GM19467 (cell line): Measurements from ENCODE around the gene CACHD1.

Experiments used
- ATAC-seq: cut with Tn5 transposase; IDR thresholded peaks from one replicate; pipeline ENCODE4 v1.9.1; 2021; ENCODE audit warnings: mild to moderate bottlenecking, moderate library complexity; ENCODE audit not compliant: unreplicated experiment

CACHD1 gene

DNA sequence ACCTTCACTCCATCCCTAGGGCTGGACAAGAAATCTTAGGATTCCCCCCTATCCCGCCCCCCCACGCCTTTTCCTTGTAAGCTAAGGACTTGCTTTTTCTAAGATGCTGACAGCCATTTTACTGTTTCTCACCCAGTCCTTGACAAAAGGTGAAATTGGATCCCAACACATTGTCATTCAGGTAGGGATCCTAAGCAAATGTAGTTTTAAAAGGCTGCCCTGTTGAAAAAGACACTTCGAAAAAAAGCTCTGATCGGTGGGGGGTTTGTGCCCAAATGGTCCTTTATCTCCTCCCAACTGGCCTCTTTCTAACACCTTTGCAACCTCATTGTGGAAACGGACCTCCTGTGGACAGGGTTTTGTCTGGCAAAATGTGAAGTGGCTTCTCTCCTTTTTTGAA lies 2.9 kb downstream of the CACHD1 start:
- no peak for ATAC-seq

DNA sequence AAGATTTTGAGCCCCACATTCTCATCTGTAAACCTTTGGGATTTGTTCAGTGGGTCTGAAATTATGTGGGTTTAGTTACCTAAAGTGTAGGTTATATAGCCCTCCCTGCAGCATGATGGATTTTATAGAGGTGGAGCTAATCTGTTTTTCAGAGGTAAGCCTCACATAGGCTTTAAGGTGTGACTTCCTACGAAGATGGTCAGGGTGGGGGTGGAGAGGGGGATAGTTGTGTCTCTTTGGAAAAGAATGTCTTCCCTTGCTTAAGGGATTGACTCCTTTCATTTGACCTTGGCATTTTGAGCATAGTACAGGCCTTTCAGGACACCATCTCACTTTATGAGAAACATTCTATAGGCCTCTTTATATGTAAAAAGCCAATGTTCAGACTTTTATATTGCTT lies 3.4 kb downstream of the CACHD1 start:
- no peak for ATAC-seq

DNA sequence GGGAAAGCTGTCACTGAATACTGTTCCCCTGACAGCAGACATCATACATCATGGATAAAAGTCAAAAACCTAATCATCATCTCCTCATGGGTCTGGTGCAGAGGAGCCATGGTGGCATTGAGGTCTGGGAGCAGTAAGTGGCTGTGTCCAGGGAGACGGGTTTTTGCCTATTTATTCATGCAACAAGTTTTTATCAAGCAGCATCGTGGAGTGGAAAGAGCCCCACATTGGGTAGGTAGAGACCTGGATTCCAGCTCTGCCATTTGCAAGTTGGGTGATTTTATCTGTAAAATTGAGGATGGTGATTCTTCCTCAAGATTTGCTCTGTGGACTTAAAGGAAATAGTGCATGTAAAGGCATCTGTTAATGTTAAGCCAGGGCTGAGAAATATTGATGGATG lies 4.2 kb downstream of the CACHD1 start:
- no peak for ATAC-seq

DNA sequence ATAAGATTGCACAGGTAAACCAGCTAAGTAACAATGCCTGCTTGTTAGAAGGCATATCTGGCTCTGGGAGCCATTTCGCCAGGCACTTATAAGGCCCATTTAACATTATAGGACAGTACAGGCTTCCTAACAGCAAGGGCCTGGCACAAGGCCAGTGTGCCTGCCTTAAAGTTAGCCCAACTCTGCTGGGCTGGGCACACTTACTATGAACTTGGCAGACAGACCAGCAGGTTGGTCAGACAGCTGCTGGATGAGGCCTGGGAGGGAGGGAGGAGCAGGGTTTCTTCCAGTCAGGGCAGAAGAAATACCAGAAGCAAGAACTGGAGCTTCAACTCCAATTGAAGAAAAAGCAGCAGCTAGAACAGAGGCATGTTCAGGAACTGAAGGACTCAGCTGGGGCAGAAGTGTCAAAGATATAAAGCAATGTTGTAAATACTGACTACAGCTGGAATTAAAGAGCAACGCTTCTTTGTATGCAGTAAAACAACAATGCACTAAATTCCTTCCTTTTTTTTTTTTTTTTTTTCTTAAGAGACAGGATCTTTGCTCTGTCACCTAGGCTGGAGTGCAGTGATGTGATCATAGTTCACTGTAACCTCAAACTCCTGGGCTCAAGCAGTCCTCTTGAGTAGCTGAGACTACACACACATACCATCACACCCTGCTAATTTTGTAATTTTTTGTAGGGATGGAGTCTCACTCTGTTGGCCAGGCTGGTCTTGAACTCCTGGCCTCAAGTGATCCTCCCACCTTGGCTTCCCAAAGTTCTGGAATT lies 4.9 kb downstream of the CACHD1 start:
- ATAC-seq = no peak

DNA sequence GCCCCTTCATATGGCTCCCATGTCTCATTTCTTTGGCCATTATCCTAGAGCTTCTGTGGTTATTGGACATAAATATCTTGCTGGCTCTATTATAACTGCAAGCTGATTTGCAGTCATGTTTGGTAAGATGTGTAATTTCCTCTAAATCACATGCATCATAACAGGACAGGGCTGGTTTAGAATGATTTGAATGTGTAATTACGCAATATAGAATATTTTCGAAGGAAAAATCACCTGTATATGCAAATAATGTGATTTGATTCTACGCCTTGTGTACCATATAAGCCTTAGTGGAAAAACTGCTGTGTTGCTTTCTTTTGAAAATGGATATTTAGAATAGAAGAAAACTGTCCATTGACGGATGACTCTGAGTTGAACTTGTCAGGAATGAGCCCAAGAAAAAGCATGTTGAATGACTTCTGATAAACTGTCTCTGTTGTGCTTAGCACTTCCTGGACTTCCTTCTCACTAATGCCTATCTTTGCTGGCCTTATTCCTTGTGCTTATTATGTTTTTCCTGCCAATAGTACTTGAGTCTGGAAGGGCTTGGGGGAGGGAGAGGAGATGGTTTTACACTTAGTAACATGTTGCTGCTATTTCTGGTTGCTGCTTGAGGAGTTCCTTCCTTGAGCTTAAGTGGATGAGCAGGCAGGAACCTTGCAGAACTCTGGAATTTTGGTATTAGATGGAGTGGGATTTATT lies 6.5 kb downstream of the CACHD1 start:
- no peak for ATAC-seq

DNA sequence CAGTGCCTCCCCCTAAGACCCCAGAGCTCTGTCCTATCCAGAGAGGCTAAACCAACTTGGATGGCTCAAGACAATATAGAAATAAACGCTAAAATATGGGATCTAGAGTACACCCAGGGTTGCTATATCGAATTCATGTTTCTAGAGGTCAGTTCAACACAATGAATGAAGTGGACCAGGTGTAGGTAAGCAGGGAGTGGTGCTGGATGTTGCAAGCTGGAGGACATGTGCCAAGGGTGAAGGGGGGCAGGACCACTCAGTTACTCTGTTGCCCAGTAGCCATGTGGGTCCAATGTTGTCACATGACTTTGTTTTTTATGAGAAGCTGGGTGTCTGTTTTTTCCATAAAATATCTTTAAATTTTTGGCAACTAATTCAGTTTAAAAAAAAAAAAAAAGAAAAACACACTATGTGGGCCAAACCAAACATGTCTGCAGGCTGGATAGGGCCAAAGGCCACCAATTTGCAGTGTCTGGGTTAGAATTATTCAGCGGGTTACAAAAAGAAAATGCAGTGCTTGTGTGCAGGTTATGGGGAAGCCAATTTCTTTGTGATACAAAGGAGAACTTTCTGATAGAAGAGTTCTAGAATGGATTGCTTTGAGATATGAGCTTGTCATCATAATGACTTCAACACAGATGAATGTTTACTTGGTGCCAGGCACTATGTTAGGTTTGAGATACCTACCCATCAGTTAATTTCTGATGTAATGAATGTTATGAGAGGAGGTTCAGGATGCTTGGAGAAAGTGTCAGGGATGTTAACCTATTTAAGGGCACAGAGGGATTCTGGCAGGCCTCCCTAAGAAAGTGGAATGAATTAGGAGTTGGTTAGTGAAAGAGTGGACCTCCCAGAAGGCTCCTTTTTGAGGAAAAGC lies 8.9 kb downstream of the CACHD1 start:
- ATAC-seq = no peak

DNA sequence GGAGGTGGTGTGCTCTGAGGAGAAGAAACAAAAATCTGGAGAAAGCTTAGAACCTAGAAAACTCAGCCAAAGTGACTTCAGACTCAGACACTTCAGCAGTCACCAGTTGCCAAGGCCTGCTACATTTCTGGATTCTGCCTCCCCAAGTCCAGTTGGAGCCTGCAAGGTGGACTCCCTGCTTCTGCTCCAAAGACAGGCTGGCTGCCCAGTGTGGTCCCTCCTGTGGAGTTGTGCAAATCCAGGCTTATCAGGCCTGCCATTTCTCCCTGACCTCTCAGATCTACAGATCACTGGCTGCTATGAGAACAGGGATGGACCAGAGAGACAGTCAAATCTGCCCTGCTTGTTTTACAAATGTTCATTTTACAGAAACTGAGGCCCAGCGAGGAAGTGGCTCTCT lies 9.9 kb downstream of the CACHD1 start:
- no peak for ATAC-seq

DNA sequence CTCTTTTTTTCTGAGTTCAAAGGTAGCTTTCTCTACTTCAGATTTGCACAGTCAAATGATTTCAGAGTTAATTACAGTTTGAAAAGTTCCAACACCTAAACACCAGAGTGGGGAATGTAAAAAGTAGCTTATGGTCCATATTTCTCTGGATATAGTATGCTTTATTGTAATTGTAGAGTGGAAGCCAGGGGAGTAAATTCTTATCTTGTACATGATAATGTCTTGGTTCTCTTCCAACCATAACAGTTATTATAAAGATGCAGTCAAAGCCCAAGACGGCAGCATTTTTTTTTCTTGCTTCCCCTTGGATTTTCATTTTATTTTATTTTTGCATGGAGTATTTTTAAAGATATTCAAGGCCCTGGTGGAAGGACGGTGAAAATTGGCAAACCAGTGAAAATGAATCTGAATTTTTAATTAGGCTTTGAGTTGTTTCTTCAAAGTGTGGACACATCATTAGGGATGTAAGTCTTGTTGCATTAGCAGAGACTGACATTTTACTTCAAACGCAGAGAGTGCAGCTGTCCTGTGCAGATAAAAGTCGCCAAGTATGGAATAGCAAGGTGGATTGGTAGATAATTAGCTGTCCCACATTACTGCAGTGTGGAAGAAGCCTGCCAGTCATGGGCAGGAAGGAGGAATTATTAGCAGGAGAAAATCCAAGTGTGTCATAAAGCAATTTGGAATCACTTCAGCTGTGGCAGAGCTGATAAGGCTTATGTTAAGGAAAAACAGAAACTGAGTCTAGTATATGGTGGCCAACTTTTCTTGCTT lies 11.3 kb downstream of the CACHD1 start:
- ATAC-seq = no peak

DNA sequence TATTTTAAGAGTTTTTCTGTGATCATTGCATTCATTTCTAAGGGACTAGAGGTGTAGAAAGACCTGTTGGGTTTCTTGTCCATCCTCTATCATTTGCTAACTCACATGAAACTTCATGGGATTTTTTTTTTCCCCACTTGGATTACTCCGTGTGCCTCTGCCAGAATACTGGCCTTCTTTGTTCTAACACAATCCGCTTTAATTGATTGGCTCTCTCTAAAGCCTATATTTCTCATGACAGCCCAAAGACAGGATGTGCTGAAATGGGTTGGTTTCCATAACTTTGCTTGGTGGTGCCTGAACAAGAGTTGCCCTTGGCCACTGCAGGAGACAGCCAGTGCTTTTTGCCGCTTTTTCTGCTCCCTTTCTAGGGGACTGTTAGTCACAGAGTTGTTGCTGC lies 12.2 kb downstream of the CACHD1 start:
- ATAC-seq = no peak

DNA sequence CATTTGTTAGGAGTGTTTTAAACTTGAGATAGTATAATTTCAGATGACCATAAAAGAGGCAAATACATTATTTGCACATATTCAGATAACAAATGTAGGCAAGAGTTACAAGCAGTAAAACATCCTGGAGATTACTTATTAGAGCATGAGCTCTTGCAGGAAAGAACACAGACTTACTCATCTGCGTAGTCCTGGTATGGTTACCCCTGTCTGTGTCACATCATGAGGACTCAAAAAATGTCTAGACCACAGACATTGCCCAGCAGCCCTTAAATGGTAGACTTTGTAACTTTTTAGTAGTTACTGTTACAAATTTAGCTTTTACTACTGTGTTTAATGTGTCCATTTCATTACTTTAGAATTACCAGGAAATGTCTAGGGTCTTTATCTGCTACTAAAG lies 12.8 kb downstream of the CACHD1 start:
- no peak for ATAC-seq

DNA sequence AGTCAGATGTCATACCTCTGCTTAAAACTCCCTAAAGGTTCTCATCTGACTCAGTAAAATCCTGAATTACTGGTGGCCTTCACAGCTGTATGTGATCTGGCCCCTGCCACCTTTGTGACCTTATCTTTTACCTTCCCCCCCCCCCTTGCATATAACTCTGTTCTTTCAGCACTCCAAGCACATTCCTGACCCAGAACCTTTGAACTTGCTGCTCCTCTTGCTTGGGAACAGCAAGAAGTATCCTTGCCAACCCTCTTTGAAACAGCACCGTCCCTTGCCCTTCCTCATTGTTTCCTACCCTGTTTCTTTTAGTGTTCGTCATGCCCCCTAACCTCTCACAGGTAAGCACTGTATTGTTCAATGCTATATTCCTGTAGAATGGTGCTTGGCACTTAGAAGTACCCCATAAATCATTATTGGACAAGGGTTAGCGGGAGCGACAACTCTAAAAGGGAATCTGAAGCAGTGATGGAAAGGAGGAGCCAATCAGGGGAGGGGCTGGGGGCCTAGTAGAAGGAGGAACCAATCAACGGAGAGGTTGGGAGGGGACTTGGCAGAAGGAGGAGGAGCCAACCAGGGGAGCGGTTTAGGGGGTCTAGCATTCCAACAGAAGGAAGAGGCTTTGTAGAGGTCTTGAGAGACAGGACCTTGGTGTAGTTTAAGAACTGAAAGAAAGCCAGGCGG lies 13.9 kb downstream of the CACHD1 start:
- no peak for ATAC-seq

DNA sequence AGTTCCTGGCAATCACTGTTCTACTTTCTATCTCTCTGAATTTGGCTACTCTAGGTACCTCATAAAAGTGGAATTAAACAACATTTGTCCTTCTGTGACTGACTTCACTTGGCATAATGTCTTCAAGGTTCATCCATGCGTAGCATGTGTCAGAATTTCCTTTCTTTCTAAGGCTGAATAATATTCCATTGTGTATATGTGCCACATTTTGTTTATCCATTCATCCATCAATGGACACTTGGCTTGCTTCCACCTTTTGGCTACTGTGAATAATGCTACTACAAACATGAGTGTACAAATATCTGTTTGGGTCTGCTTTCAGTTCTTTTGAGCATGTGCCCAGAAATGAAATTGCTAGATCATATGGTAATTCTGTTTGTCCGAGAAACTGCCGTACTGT lies 14.7 kb downstream of the CACHD1 start:
- no peak for ATAC-seq

DNA sequence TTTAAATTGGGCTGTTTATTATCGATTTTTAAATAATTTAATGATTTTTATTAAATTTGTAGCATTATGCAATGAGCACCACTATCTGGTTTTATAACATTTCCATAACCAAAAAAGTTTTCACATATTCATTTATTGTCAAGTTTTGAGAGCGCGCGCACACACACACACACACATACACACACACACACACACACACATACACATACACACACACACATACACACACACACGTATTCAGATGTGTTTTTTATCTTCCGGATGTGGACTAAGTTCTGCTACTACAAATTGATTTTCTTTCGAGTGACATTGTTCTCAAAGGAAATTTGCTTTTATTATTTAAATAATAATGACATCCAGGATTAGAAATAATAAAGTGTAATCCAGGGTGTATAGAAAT lies 16.3 kb downstream of the CACHD1 start:
- no peak for ATAC-seq

DNA sequence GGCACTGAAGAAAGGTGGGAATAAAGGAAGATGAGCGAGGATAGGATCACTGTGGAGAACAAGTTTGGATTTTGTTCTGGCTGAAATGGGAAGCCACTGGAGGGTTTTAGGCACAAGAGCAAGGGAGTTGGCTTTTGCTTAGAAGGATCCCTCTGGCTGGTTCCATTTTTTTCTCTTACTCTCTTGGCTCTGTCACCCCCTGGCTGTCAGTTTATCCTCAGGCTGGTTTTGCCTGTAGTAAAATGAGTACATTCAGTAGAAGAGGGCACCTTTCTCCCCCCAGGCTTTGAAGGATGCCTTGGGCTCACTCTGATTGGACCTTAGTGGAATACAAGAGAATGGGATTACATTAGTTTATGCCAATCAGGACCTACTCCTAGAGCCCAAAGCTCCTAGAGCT lies 17.1 kb downstream of the CACHD1 start:
- ATAC-seq = no peak

DNA sequence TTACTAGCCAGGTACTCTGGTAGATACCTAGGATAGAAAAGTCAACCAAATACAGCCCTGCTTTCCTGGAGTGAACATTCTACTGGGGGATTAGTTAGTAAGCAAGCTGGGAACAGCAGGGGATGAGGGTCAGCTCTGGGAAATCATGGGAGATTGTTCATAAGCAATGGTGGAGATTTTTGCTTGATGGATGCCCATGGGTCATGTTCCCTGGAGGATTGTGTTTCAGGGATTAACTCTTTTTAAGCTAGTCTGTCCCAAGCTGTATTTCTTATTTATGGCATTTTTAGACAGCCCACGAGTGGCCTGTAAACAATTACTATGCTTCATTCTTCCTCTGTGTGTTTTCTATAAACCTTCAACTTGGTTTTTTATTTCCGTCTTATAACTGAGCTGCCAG lies 18.9 kb downstream of the CACHD1 start:
- ATAC-seq = no peak

DNA sequence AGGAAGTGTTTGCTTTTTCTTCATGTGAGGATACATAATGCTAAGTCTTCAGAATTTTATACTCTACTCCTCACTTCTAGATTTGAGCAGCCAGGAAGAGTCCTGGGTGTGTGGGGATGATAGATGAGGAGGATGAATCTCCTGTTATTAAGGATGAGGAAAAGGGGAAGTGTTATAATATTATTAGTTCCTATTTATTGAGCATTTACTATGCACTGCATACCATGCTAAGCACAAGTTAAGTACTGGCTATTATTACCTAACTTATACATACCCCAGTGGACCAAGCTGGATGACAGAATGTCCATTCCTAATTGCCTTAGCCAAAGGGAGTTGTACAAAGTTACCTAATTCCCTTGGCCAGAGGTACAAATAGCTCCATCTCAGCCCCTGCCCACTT lies 19.8 kb downstream of the CACHD1 start:
- ATAC-seq = no peak

DNA sequence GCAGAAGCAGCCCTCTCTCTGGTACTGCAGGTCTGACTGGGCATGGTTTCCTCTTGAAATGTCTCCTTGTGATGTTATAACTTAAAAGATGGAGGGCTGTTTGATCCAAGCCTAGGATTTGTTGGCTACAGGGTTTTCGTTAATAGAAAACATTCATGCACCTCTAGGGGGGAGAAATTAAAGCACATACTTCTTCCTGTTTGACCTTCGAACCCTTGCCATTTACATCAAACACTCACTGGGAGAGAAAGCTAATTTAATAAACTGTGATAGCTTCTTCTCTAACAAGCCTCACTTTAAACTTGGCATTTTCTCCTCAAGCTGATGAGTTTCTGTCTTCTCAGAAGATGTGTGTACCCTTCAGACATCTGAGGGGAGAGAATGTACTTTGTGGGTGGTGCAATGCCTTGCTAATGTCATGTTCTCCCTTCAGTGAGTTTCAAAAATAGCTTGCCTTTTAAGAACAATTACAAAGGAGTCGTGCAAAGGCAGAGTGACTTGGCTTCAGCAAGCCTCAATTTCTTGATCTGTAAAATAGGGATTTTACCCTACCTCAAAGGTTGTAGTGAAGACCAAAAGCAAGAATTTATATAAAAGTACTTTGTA lies 20.4 kb downstream of the CACHD1 start:
- ATAC-seq = no peak

DNA sequence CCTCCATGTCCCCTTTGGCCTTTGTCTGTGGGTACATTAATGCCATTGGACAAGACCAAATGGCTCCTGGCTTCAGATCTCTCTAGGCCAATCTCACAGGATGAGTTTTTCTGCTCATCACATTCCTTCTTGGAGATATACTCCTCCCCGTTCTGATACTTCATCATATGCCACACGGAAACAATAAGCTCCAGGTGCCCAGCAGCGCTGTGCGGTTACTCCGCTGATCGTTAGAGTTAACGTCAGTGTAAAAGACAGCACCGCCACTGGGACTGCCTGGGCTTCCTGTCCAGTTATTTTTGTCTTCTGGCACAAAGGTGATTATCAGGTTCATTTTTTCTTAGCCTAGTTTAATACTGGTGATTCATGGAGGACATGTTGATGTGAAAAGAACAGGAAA lies 22.5 kb downstream of the CACHD1 start:
- ATAC-seq = no peak

DNA sequence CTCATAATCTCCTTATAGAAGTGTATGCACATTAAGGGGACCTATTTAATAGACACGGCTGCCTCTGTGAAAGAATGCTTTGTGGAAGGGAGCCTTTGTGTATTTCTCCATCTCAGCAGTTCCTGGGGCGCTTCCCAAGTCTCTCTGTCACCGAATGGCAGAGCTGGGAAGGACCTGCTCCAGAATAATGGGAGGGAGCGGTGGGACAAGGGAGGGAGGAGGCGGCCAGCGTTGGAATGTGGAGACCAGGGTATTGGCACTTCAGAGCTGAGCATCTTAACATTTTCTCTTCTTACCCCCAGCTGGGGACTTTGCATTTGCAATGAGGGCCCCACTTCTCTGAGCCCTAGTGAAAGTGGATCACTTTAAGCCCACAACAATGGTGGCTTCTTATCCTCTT lies 23.9 kb downstream of the CACHD1 start:
- no peak for ATAC-seq

DNA sequence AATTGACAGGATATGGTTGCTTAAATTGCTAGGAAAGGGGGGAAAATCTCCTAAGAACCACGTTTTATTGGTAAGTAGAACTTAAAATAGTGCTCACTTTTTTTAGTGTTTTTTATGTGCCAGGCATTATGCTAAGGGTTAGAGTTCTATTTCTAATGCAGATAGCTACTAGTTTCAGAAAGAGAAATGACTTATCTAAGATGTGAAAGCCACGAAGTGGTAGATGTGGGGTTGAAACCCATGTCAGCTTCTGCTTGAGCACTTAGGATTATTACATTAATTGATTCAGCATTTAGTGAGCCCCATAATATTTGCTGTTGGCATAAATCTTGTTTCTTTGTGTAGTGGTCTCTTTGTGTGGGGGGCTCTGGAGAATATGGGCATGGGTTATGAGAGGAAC lies 24.7 kb downstream of the CACHD1 start:
- no peak for ATAC-seq
